Trophoblast cell (in vitro differentiated cells and primary cell): ENCODE results near the gene SH3BP1.

Source experiments
- DNase-seq, 2 donors: peaks; one replicate each; pipeline ENCODE4 v3.0.0-alpha.2; 2016
- H2AFZ ChIP-seq: 2 replicates; pipeline ENCODE4 v1.6.1; 2013; ENCODE audit warnings: low read length, moderate library complexity, mild to moderate bottlenecking; ENCODE audit not compliant: insufficient read depth, poor library complexity
- H2AK5ac ChIP-seq: 2 replicates; pipeline ENCODE4 v1.6.1; 2013; ENCODE audit warnings: mild to moderate bottlenecking, low read length
- H2BK120ac ChIP-seq: 2 replicates; pipeline ENCODE4 v1.6.1; 2013; ENCODE audit warnings: low read length, mild to moderate bottlenecking, moderate library complexity; ENCODE audit not compliant: insufficient read depth, poor library complexity
- H2BK12ac ChIP-seq: 2 replicates; pipeline ENCODE4 v1.6.1; 2013; ENCODE audit warnings: mild to moderate bottlenecking, low read length, moderate library complexity
- H2BK5ac ChIP-seq: 2 replicates; pipeline ENCODE4 v1.6.1; 2013; ENCODE audit warnings: low read length, low read depth, moderate library complexity, mild to moderate bottlenecking; ENCODE audit not compliant: poor library complexity
- H3K14ac ChIP-seq: 2 replicates; pipeline ENCODE4 v1.6.1; 2013; ENCODE audit warnings: mild to moderate bottlenecking, low read length
- H3K18ac ChIP-seq: 2 replicates; pipeline ENCODE4 v1.6.1; 2013; ENCODE audit warnings: mild to moderate bottlenecking, low read length
- H3K23ac ChIP-seq: 2 replicates; pipeline ENCODE4 v1.6.1; 2013; ENCODE audit warnings: low read length
- H3K27ac ChIP-seq: 2 replicates; pipeline ENCODE4 v1.5.1; 2013; ENCODE audit warnings: low read depth, mild to moderate bottlenecking, inconsistent platforms, low read length, moderate library complexity
- H3K27me3 ChIP-seq: 2 replicates; pipeline ENCODE4 v1.6.1; 2013; ENCODE audit warnings: inconsistent platforms, mild to moderate bottlenecking, low read length, moderate library complexity; ENCODE audit not compliant: insufficient read depth
- H3K36me3 ChIP-seq, 2 experiments: 1 replicate in 1 of 2; 2 replicates in 1 of 2; pipeline ENCODE4 v1.6.1; 2013; ENCODE audit warnings: low read length in 2 of 2, mild to moderate bottlenecking in 2 of 2, moderate library complexity in 1 of 2; ENCODE audit not compliant: insufficient read depth in 2 of 2, control insufficient read depth in 1 of 2
- H3K4ac ChIP-seq: 2 replicates; pipeline ENCODE4 v1.6.1; 2013; ENCODE audit warnings: low read depth, mild to moderate bottlenecking, low read length, moderate library complexity
- H3K4me1 ChIP-seq, 2 experiments: 1 replicate in 1 of 2; 2 replicates in 1 of 2; pipeline ENCODE4 v1.6.1; 2013; ENCODE audit warnings: low read length in 2 of 2, mild to moderate bottlenecking in 2 of 2, moderate library complexity in 1 of 2; ENCODE audit not compliant: insufficient read depth in 2 of 2, control insufficient read depth in 1 of 2
- H3K4me2 ChIP-seq: 2 replicates; pipeline ENCODE4 v1.6.1; 2013; ENCODE audit warnings: inconsistent platforms, mild to moderate bottlenecking, low read length, moderate library complexity
- H3K4me3 ChIP-seq: 2 replicates; pipeline ENCODE4 v1.5.1; 2013; ENCODE audit warnings: mild to moderate bottlenecking, low read depth, low read length, inconsistent platforms
- H3K79me1 ChIP-seq: one replicate; pipeline ENCODE4 v1.6.1; 2013; ENCODE audit warnings: low read length
- H3K79me2 ChIP-seq: 2 replicates; pipeline ENCODE4 v1.6.1; 2013; ENCODE audit warnings: low read length, mild to moderate bottlenecking; ENCODE audit not compliant: control insufficient read depth, insufficient read depth, poor library complexity
- H3K9ac ChIP-seq: 2 replicates; pipeline ENCODE4 v1.6.1; 2013; ENCODE audit warnings: mild to moderate bottlenecking, low read length
- H3K9me3 ChIP-seq: 2 replicates; pipeline ENCODE4 v1.6.1; 2013; ENCODE audit warnings: low read depth, mild to moderate bottlenecking, control low read depth, inconsistent platforms, low read length; ENCODE audit not compliant: insufficient read depth
- H4K12ac ChIP-seq: 2 replicates; pipeline ENCODE4 v1.6.1; 2013; ENCODE audit warnings: low read depth, mild to moderate bottlenecking, low read length, moderate library complexity
- H4K8ac ChIP-seq: 2 replicates; pipeline ENCODE4 v1.6.1; 2013; ENCODE audit warnings: low read depth, mild to moderate bottlenecking, low read length, moderate library complexity
- H4K91ac ChIP-seq: one replicate; pipeline ENCODE4 v1.6.1; 2013; ENCODE audit warnings: low read depth, mild to moderate bottlenecking, low read length, moderate library complexity
- WGBS: extraction: QIAGEN DNeasy Blood & Tissue Kit; methylation state at CpG from one replicate; pipeline ENCODE4 v1.1.7; 2013; ENCODE audit warnings: missing lambda C conversion rate; ENCODE audit not compliant: insufficient read length, insufficient coverage; ENCODE audit errors: extremely low coverage; 5-methylcytosine and 5-hydroxymethylcytosine counted together

SH3BP1 gene

GRCh38 chr22:37604074-37604473, 35.4 kb upstream of the SH3BP1 start:
- no peak overlapping the region for H3K4me3 ChIP-seq
- no peak for DNase-seq
- H2BK12ac ChIP-seq: no peak overlapping the region
- peaks cover 5% of the 10 kb centered on the region for H3K79me2 ChIP-seq
- H3K14ac ChIP-seq: no peak overlapping the region
- no peaks in the 10 kb centered on the region for H3K9me3 ChIP-seq
- H3K18ac ChIP-seq: no peak overlapping the region
- H4K8ac ChIP-seq: no peak overlapping the region
- H3K4ac ChIP-seq: no peak overlapping the region
- no peak overlapping the region for H2BK120ac ChIP-seq
- no peaks in the 10 kb centered on the region for H3K27me3 ChIP-seq
- H2AK5ac ChIP-seq: no peak overlapping the region
- WGBS: no CpG with 5 or more reads among the region's 6 CpGs
- no peak overlapping the region for H3K4me2 ChIP-seq
- no peaks in the 10 kb centered on the region for H3K36me3 ChIP-seq
- no peak overlapping the region for H4K91ac ChIP-seq
- H3K4me1 ChIP-seq: peaks cover 0 to 6% of the 10 kb centered on the region in 2 experiments
- H2BK5ac ChIP-seq: no peak overlapping the region
- H3K79me1 ChIP-seq: peaks cover 9% of the 10 kb centered on the region
- no peak overlapping the region for H3K23ac ChIP-seq
- no peak overlapping the region for H3K9ac ChIP-seq
- H3K27ac ChIP-seq: no peak overlapping the region
- H2AFZ ChIP-seq: no peak overlapping the region
- no peak overlapping the region for H4K12ac ChIP-seq

- DNase-seq: no peak
- H3K4me2 ChIP-seq: no peak overlapping the region
- no peak overlapping the region for H2AFZ ChIP-seq
- H3K4me1 ChIP-seq: peaks cover 5 to 11% of the 10 kb centered on the region in 2 experiments
- no peak overlapping the region for H4K12ac ChIP-seq
- no peak overlapping the region for H4K91ac ChIP-seq
- no peaks in the 10 kb centered on the region for H3K9me3 ChIP-seq
- no peaks in the 10 kb centered on the region for H3K36me3 ChIP-seq
- no peak overlapping the region for H2AK5ac ChIP-seq
- no peak overlapping the region for H3K23ac ChIP-seq
- H3K79me1 ChIP-seq: peaks cover 11% of the 10 kb centered on the region
- H3K4ac ChIP-seq: no peak overlapping the region
- H3K4me3 ChIP-seq: no peak overlapping the region
- H3K9ac ChIP-seq: no peak overlapping the region
- H3K27ac ChIP-seq: no peak overlapping the region
- H3K18ac ChIP-seq: no peak overlapping the region
- no CpG with 5 or more reads among the region's 5 CpGs for WGBS
- H3K79me2 ChIP-seq: peaks cover 8% of the 10 kb centered on the region
- no peak overlapping the region for H2BK5ac ChIP-seq
- H3K27me3 ChIP-seq: no peaks in the 10 kb centered on the region
- H2BK120ac ChIP-seq: no peak overlapping the region
- H2BK12ac ChIP-seq: no peak overlapping the region
- no peak overlapping the region for H3K14ac ChIP-seq
- no peak overlapping the region for H4K8ac ChIP-seq
Measured at GRCh38 chr22:37604875-37605274, 34.6 kb upstream of the SH3BP1 start.

GRCh38 chr22:37607010-37607934, 32.2 kb upstream of the SH3BP1 start:
- peak overlapping the region; percentile 37 for H2AFZ ChIP-seq
- no peak overlapping the region for H3K4ac ChIP-seq
- WGBS: no CpG with 5 or more reads among the region's 44 CpGs

DNA sequence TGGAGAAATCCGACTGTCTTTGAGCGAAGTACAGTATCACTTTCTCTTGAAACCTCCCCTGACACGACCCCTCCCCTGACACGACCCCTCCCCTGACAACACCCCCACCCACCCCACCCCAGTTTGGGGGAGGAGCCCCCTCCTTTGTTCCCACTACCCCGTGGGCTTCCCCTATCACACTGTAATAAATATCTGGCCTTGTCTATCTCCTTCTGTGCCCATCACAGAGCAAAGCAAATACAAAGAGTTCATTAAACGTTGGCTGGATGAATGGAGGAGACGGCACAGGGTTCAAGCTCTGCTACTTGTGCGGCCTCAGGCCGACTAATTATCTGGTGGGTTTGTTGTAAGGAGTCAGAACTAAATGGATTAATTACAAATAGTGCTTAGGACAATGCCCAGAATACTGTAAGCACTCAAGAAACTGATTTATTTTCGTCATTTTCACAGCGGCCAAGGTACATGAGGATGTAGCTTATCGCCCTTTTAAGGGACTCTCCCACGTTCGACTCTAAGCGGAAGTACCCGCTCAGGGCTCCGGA, 31.5 kb upstream of the SH3BP1 start:
- no peaks in the 10 kb centered on the region for H3K9me3 ChIP-seq
- peak overlapping the region; percentile 91 for H2AFZ ChIP-seq
- H2BK5ac ChIP-seq: peak overlapping the region; percentile 99
- H2AK5ac ChIP-seq: no peak overlapping the region
- no peak overlapping the region for H3K23ac ChIP-seq
- peaks cover 8% of the 10 kb centered on the region for H3K79me2 ChIP-seq
- H4K91ac ChIP-seq: peak overlapping the region; percentile 100
- H3K4me2 ChIP-seq: peak overlapping the region; percentile 90
- H3K9ac ChIP-seq: no peak overlapping the region
- H4K12ac ChIP-seq: peak overlapping the region; percentile 98
- peak overlapping the region; percentile 98 for H4K8ac ChIP-seq
- H3K18ac ChIP-seq: peak overlapping the region; percentile 99
- no peak for DNase-seq
- no CpG with 5 or more reads among the region's 17 CpGs for WGBS
- H3K27ac ChIP-seq: peak overlapping the region; percentile 99
- H3K14ac ChIP-seq: peak overlapping the region; percentile 45
- no peak overlapping the region for H2BK120ac ChIP-seq
- H3K27me3 ChIP-seq: no peaks in the 10 kb centered on the region
- peak overlapping the region; percentile 92 for H3K4me3 ChIP-seq
- peak overlapping the region; percentile 92 for H3K4ac ChIP-seq
- no peak overlapping the region for H2BK12ac ChIP-seq
- H3K79me1 ChIP-seq: peaks cover 11% of the 10 kb centered on the region
- H3K36me3 ChIP-seq: peaks cover 0 to 2% of the 10 kb centered on the region in 2 experiments
- H3K4me1 ChIP-seq: peaks cover 5% of the 10 kb centered on the region in 2 experiments

More at GRCh38 chr22:37607010-37607934, 32.2 kb upstream of the SH3BP1 start:
- peak; percentile 98 to 99 for DNase-seq
- no peak overlapping the region for H4K91ac ChIP-seq
- H2BK12ac ChIP-seq: no peak overlapping the region
- H2AK5ac ChIP-seq: no peak overlapping the region
- H2BK5ac ChIP-seq: peak overlapping the region; percentile 76
- no peak overlapping the region for H3K23ac ChIP-seq
- peaks cover 5% of the 10 kb centered on the region in 2 experiments for H3K4me1 ChIP-seq
- H3K27ac ChIP-seq: peak overlapping the region; percentile 87
- H4K8ac ChIP-seq: peak overlapping the region; percentile 66
- H3K18ac ChIP-seq: no peak overlapping the region
- H4K12ac ChIP-seq: peak overlapping the region; percentile 23
- H3K9ac ChIP-seq: no peak overlapping the region
- H3K27me3 ChIP-seq: no peaks in the 10 kb centered on the region
- H2BK120ac ChIP-seq: peak overlapping the region; percentile 21
- H3K4me2 ChIP-seq: peak overlapping the region; percentile 90
- H3K36me3 ChIP-seq: no peaks in the 10 kb centered on the region
- H3K14ac ChIP-seq: peak overlapping the region; percentile 59
- no peak overlapping the region for H3K4me3 ChIP-seq
- H3K9me3 ChIP-seq: no peaks in the 10 kb centered on the region
- peaks cover 8% of the 10 kb centered on the region for H3K79me2 ChIP-seq
- peaks cover 11% of the 10 kb centered on the region for H3K79me1 ChIP-seq
